ENCODE results near the gene ADGRB3.
"Not testable (repeated sequence)": the region's sequence is repeated elsewhere in the genome, so short reads cannot be mapped to it uniquely, and the experiment has no call there.

The ADGRB3 gene

GRCh38 chr6:68973066-68973465 is 338.0 kb downstream of the ADGRB3 start:
- no peak for DNase-seq

- peak; percentile 15 for DNase-seq
Observed at GRCh38 chr6:68975064-68975463, 340.0 kb downstream of the ADGRB3 start.

GRCh38 chr6:68975816-68976215 is 340.7 kb downstream of the ADGRB3 start:
- no peak for DNase-seq

GRCh38 chr6:68976260-68976659 is 341.2 kb downstream of the ADGRB3 start:
- no peak for DNase-seq

GRCh38 chr6:68978411-68978810 is 343.3 kb downstream of the ADGRB3 start:
- no peak for DNase-seq

- DNase-seq: not testable (repeated sequence)
Observed at GRCh38 chr6:68981668-68982067, 346.6 kb downstream of the ADGRB3 start.

- DNase-seq: no peak
Observed at GRCh38 chr6:68988698-68989097, 353.6 kb downstream of the ADGRB3 start.

- DNase-seq: no peak
Observed at GRCh38 chr6:68990317-68990716, 355.2 kb downstream of the ADGRB3 start.

GRCh38 chr6:68993911-68994310 is 358.8 kb downstream of the ADGRB3 start:
- DNase-seq: no peak

- DNase-seq: no peak
Observed at GRCh38 chr6:68994521-68994920, 359.4 kb downstream of the ADGRB3 start.

- no peak for DNase-seq
Observed at GRCh38 chr6:69005199-69005598, 370.1 kb downstream of the ADGRB3 start.

GRCh38 chr6:69007781-69008180 is 372.7 kb downstream of the ADGRB3 start:
- no peak for DNase-seq

GRCh38 chr6:69012211-69012610 is 377.1 kb downstream of the ADGRB3 start:
- no peak for DNase-seq

GRCh38 chr6:69012876-69013275 is 377.8 kb downstream of the ADGRB3 start:
- no peak for DNase-seq

- DNase-seq: no peak
Observed at GRCh38 chr6:69018906-69019305, 383.8 kb downstream of the ADGRB3 start.

- no peak for DNase-seq
Observed at GRCh38 chr6:69019832-69020231, 384.8 kb downstream of the ADGRB3 start.

GRCh38 chr6:69022993-69023392 is 387.9 kb downstream of the ADGRB3 start:
- DNase-seq: no peak

- DNase-seq: no peak
Observed at GRCh38 chr6:69026243-69026642, 391.2 kb downstream of the ADGRB3 start.

GRCh38 chr6:69026715-69027114 is 391.6 kb downstream of the ADGRB3 start:
- no peak for DNase-seq

GRCh38 chr6:69027861-69028260 is 392.8 kb downstream of the ADGRB3 start:
- DNase-seq: no peak

- DNase-seq: no peak
Observed at GRCh38 chr6:69038841-69039240, 403.8 kb downstream of the ADGRB3 start.

- no peak for DNase-seq
Observed at GRCh38 chr6:69042297-69042696, 407.2 kb downstream of the ADGRB3 start.

GRCh38 chr6:69044534-69044933 is 409.5 kb downstream of the ADGRB3 start:
- DNase-seq: no peak

GRCh38 chr6:69059413-69059812 is 424.3 kb downstream of the ADGRB3 start:
- no peak for DNase-seq

- DNase-seq: no peak
Observed at GRCh38 chr6:69061066-69061465, 426.0 kb downstream of the ADGRB3 start.

- DNase-seq: no peak
Observed at GRCh38 chr6:69063401-69063800, 428.3 kb downstream of the ADGRB3 start.
